MCF 10A (cell line): ENCODE measurements around the gene ZCWPW1. TPM values are rescaled to one million over a fixed set of nuclear protein-coding genes. Genes with fewer than 3 reads are reported as not detected.

Source experiments
- BruUV-seq: library from RNA; stranded (reverse); fragments of 400-500 nt; replicated peaks from 2 replicates; lab custom pipeline; 2021; lab: Mats Ljungman, UMichigan
- CTCF ChIA-PET: fragments of 300-600 bp; sonication (Branson Sonifier 250); formaldehyde crosslinking; extraction: SDS; loops from one replicate; lab custom pipeline; 2021; ENCODE audit warnings: antibody characterized with exemption, inconsistent platforms; lab: Yijun Ruan, JAX
- POLR2A ChIA-PET: fragments of 300-600, 350-650 bp; sonication (Branson Sonifier 250); formaldehyde crosslinking; extraction: SDS; loops from one replicate; lab custom pipeline; 2020; ENCODE audit warnings: antibody characterized with exemption, inconsistent platforms; lab: Yijun Ruan, JAX
- DNase-seq: peaks from one replicate; pipeline ENCODE4 v3.0.0-alpha.2; 2018; ENCODE audit not compliant: unreplicated experiment
- H3K27ac Mint-ChIP-seq: one replicate; pipeline ENCODE4 v1.8.0; 2022; ENCODE audit warnings: mild to moderate bottlenecking, low read depth, mixed read lengths; ENCODE audit not compliant: unreplicated experiment
- H3K27me3 Mint-ChIP-seq: one replicate; pipeline ENCODE4 v1.8.0; 2022; ENCODE audit warnings: mixed read lengths; ENCODE audit not compliant: insufficient read depth, unreplicated experiment
- H3K36me3 Mint-ChIP-seq: one replicate; pipeline ENCODE4 v1.8.0; 2022; ENCODE audit warnings: mild to moderate bottlenecking, moderate library complexity, mixed read lengths; ENCODE audit not compliant: insufficient read depth, unreplicated experiment
- H3K4me1 Mint-ChIP-seq: one replicate; pipeline ENCODE4 v1.8.0; 2022; ENCODE audit warnings: mixed read lengths; ENCODE audit not compliant: insufficient read depth, unreplicated experiment
- H3K4me3 Mint-ChIP-seq: one replicate; pipeline ENCODE4 v1.8.0; 2022; ENCODE audit warnings: mild to moderate bottlenecking, moderate library complexity, mixed read lengths; ENCODE audit not compliant: unreplicated experiment
- H3K9me3 Mint-ChIP-seq: one replicate; pipeline ENCODE4 v1.8.0; 2022; ENCODE audit warnings: mixed read lengths; ENCODE audit not compliant: unreplicated experiment
- CTCF ChIP-seq: fragments of 200-600 bp; IDR thresholded peaks from one replicate; pipeline ENCODE4 v1.8.0; 2022; ENCODE audit warnings: antibody characterized with exemption, mild to moderate bottlenecking; ENCODE audit not compliant: unreplicated experiment
- intact Hi-C: fragments of 100-400 bp; cut with micrococcal nuclease; formaldehyde crosslinking; loops from 2 replicates; pipeline ENCODE4 v1.14.1; 2022
- total RNA-seq: library from RNA; stranded (reverse); gene quantifications from 2 replicates; pipeline ENCODE4 v1.2.3, GENCODE V29; 2022

Gene ZCWPW1
- total RNA-seq, 1 experiment from 2014 or later: 6.5 TPM

- H3K9me3 Mint-ChIP-seq: no peaks in the 10 kb centered on the region
- no peak for TF ChIP-seq CTCF
- no TSS peak for BruUV-seq
- no peaks in the 10 kb centered on the region for H3K4me1 Mint-ChIP-seq
- no peak overlapping the region for H3K27ac Mint-ChIP-seq
- H3K36me3 Mint-ChIP-seq: no peaks in the 10 kb centered on the region
- intact Hi-C loops: no loop called here
- H3K4me3 Mint-ChIP-seq: no peak overlapping the region
- ChIA-PET POLR2A (interaction anchor here (2.3 kb wide), 1 partner anchor 16 kb away, joined by 11 read pairs; the partner anchor contains the start of genes MEPCE and ZCWPW1), CTCF (no interaction called here)
- H3K27me3 Mint-ChIP-seq: no peaks in the 10 kb centered on the region
- DNase-seq: no peak
Observed at GRCh38 chr7:100413346-100413745, 15.2 kb downstream of the ZCWPW1 start.

- Mint-ChIP-seq H3K4me3 (no peak overlapping the region), H3K9me3 (no peaks in the 10 kb centered on the region), H3K4me1 (no peaks in the 10 kb centered on the region), H3K27ac (no peak overlapping the region), H3K36me3 (no peaks in the 10 kb centered on the region), H3K27me3 (no peaks in the 10 kb centered on the region)
- no TSS peak for BruUV-seq
- ChIA-PET CTCF (no interaction called here), POLR2A (no interaction called here)
- no peak for DNase-seq
- intact Hi-C loops: no loop called here
- no peak for TF ChIP-seq CTCF
Observed at GRCh38 chr7:100411101-100411500, 17.4 kb downstream of the ZCWPW1 start.

GRCh38 chr7:100407285-100408180 is 21.0 kb downstream of the ZCWPW1 start:
- Mint-ChIP-seq H3K36me3 (no peaks in the 10 kb centered on the region), H3K9me3 (no peaks in the 10 kb centered on the region), H3K27ac (no peak overlapping the region), H3K4me1 (no peaks in the 10 kb centered on the region), H3K4me3 (no peak overlapping the region), H3K27me3 (peaks cover 9% of the 10 kb centered on the region)
- ChIA-PET POLR2A (interaction anchor here (0.8 to 1.9 kb wide), 8 partner anchors 8 to 72 kb away, joined by 3 to 6 read pairs (median 4); partner anchors contain the start of gene ZCWPW1), CTCF (interaction anchor here (0.6 to 3.0 kb wide), 15 partner anchors 9 to 846 kb away, joined by 3 to 16 read pairs (median 3); no protein-coding TSS in a partner anchor)
- intact Hi-C loops: loop anchor here (1.0 kb wide), 1 partner anchor 275 kb away; no protein-coding TSS in a partner anchor
- peak; percentile 62 for TF ChIP-seq CTCF
- no TSS peak for BruUV-seq
- peak; percentile 82 for DNase-seq

GRCh38 chr7:100406767-100407166 is 21.7 kb downstream of the ZCWPW1 start:
- no peak overlapping the region for H3K4me3 Mint-ChIP-seq
- BruUV-seq: no TSS peak
- ChIA-PET POLR2A (interaction anchor here (0.6 to 1.9 kb wide), 7 partner anchors 9 to 463 kb away, joined by 3 to 6 read pairs (median 5); partner anchors contain the start of gene ZCWPW1), CTCF (interaction anchor here (0.6 to 3.0 kb wide), 9 partner anchors 8 to 468 kb away, joined by 3 to 16 read pairs (median 3); no protein-coding TSS in a partner anchor)
- TF ChIP-seq CTCF: no peak
- no peaks in the 10 kb centered on the region for H3K9me3 Mint-ChIP-seq
- no peaks in the 10 kb centered on the region for H3K4me1 Mint-ChIP-seq
- peaks cover 6% of the 10 kb centered on the region for H3K36me3 Mint-ChIP-seq
- H3K27me3 Mint-ChIP-seq: peaks cover 9% of the 10 kb centered on the region
- intact Hi-C loops: loop anchor here (1.0 kb wide), 1 partner anchor 274 kb away; no protein-coding TSS in a partner anchor
- no peak overlapping the region for H3K27ac Mint-ChIP-seq
- DNase-seq: peak; percentile 27
